Putamen (tissue), 1 donor: ENCODE data around the gene DCHS1.
"Not testable (repeated sequence)": the region's sequence is repeated elsewhere in the genome, so short reads cannot be mapped to it uniquely, and the experiment has no call there.

Source experiments
- DNase-seq: peaks from one replicate; pipeline ENCODE4 v3.0.0-alpha.2; 2016; ENCODE audit warnings: low spot score

DCHS1 gene, protein sequence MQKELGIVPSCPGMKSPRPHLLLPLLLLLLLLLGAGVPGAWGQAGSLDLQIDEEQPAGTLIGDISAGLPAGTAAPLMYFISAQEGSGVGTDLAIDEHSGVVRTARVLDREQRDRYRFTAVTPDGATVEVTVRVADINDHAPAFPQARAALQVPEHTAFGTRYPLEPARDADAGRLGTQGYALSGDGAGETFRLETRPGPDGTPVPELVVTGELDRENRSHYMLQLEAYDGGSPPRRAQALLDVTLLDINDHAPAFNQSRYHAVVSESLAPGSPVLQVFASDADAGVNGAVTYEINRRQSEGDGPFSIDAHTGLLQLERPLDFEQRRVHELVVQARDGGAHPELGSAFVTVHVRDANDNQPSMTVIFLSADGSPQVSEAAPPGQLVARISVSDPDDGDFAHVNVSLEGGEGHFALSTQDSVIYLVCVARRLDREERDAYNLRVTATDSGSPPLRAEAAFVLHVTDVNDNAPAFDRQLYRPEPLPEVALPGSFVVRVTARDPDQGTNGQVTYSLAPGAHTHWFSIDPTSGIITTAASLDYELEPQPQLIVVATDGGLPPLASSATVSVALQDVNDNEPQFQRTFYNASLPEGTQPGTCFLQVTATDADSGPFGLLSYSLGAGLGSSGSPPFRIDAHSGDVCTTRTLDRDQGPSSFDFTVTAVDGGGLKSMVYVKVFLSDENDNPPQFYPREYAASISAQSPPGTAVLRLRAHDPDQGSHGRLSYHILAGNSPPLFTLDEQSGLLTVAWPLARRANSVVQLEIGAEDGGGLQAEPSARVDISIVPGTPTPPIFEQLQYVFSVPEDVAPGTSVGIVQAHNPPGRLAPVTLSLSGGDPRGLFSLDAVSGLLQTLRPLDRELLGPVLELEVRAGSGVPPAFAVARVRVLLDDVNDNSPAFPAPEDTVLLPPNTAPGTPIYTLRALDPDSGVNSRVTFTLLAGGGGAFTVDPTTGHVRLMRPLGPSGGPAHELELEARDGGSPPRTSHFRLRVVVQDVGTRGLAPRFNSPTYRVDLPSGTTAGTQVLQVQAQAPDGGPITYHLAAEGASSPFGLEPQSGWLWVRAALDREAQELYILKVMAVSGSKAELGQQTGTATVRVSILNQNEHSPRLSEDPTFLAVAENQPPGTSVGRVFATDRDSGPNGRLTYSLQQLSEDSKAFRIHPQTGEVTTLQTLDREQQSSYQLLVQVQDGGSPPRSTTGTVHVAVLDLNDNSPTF (N-terminal part only)

DNA sequence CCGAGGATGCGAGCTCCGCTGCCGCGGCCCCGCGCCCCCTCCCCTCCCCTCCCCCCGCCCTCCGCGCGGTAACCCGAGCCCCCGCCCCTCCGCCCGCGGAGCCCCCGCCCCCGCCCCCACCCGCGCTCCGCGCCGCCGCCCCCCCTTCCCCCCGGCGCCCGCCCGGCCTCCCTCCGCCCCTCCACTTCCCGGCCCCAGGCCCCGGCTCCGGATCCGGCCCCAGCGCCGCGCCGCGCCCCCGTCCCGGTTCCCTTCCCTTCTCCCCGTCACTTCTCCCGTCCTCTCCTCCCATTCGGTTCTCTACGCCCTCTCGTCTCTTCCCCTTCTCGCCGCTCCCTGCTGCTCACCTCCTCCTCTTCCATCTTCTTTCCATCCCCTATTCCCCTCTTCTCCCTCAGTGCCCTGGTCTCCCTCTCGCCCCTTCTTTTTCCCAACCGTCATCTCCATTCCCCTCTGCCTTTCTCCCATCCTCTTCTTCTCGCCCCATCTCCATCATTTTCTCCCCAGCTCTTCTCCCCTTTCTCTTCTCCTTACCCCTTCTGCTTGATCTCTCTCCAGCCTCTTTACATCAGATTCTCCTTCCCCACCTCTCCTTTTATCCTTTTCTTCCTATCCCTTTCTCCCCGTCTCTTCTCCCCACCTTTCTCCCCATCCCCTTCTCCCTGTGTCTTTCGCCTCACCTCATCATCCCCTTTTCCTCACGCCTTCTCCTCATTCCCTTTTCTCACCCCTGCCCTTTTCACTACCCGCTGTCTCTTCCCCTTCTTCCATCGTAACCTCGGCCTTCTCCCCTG, at the start of gene DCHS1:
Gene DCHS1, minus strand, starts transcription at position 20 of the 794 bp plus-strand sequence. CDS start 14,196 bp downstream, outside the sequence.
- no peak for DNase-seq

DNA sequence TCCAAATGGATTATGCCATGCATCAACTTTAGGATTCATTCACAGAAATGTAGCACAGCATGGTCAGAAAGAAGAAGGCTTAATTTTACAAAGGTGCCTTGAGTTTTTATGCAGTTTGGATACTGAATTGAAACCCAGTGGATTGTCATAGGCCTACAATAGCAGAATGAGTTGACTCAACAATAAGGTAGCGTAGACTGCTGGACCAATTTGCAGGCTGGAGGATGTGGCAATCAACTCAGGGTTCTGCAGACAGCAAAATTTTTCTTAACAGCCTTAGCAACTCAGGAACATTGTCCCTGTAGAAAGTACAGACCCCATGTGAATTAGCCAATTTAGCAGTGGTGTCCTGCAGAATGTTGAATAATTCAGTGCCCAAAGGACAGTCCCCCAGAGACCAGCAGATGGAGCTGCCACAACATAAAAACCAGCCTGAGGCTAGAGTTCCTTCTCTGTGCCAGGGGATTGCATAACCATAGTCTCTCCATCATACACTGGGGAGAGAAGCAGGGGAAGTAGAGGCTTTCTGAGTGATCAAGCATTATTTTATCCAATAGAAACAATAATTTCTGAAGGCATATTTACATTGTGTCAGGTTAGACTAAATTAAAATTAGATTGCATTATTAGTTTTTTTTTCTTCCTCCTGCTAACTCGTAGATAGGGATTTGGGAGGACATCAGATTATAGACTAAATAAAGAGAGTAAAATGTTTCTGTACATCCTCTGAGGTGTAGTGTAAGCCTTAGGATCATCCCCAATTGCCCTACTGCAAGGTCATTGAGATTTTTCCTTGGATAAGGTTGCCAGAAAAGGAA, 47.8 kb upstream of the DCHS1 start:
- peak; percentile 73 for DNase-seq

DNA sequence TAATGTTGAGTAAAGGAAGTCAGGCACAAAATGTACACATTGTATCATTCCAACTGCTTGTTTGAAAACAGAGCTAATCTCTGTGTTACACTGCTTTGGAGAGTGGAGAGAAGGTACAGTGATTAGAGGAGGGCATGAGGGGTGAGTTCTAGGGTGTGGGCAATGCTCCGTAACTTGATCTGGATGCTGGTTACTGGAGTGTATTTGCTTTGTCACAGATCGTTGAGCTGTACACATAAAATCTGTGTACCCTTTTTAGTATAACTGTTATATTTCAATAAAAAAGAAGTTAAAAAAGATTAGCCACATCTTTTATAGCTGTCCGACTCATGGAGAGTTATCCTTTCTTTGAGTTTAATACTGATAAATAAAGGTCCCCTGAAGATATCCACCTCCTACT, 46.3 kb upstream of the DCHS1 start:
- not testable (repeated sequence) for DNase-seq

DNA sequence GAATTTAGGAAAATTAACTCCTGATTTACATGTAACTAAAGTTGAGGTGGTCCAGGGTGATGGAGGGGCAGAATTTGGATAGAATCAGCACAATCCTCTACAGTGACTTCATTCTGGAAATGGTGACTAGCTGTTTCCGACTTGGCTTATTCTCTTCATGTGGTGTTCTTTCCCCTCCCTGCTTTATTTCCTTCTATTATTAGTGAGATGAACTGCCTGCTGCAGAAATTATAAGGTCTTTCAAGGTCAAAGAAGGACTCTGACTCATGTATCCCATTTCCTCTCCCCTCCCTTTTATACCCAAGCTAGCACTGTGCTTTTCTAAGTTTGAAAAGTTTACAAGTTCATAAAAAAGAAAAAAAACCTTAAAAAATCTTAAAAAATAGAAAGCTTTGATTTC, 39.8 kb upstream of the DCHS1 start:
- DNase-seq = no peak

DNA sequence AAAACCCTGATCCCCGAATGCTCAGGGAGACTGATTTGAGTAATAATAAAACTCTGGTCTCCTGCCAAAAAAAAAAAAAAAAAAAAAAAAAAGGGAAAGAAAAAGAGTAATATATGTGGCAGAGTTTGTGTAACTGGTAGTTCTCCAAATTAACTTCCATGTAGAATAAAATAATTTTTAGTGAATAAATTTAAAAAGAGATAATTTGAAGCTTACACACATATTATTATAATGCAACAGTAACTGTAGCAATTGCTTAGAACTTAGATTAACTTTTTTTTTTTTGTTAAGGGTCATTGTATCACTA, 38.6 kb upstream of the DCHS1 start:
- no peak for DNase-seq

DNA sequence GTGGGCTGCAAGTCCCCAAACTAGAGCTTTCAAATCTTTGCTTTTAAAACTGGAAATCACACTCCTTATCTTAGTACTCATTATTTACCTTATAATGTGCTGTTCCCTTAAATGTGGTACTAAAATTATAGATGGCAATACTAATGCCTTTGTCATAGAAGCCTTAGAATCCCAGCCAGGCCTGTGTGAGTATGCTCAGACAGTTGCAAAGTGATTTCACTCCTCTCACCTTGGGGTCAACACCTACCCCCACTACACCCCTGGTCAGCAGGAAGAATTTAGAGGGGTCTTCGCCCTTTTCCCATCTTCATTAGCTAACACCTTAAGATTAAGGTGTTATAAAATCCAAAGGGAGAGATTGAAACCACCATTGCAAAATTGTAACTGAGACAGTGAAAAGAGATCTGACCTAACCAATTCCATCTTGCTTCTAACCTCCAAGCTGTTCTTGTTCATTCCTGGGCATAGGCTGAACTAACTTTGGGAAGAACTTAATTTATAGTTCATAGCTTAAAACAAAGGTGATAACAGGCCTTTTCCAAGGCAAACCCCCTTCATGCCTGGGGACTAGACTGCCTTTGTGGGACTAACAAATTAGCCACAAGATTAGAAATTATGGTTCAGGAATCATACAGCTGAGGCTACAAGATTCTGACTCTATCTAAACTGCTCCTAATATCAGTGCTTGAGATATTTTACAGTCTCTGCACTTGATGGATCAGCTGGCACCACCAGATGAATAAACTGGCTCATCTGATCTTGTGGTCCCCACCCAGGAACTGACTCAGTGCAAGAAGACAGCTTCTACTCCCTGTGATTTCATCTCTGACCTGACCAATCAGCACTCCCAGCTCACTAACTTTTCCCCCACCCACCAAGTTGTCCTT, 38.0 kb upstream of the DCHS1 start:
- no peak for DNase-seq

DNA sequence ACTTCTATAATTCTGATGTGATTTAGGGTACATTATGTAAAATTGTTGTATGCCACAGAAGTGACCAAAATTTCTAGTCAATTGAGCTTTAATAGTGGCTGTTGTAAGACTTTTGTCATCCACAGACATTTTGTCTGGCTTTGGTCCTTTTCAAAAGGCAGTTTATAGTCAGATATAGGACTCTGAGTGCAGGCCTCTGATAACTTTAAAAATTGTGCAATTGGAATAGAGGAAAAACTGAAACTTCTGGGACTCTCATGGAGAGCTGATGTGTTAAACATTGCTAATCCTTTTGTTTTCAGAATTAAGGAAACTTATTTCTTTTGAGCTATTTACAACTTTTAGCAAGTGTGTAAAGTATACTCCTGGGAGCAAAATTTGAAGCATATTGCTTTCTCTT, 36.5 kb upstream of the DCHS1 start:
- DNase-seq = no peak

DNA sequence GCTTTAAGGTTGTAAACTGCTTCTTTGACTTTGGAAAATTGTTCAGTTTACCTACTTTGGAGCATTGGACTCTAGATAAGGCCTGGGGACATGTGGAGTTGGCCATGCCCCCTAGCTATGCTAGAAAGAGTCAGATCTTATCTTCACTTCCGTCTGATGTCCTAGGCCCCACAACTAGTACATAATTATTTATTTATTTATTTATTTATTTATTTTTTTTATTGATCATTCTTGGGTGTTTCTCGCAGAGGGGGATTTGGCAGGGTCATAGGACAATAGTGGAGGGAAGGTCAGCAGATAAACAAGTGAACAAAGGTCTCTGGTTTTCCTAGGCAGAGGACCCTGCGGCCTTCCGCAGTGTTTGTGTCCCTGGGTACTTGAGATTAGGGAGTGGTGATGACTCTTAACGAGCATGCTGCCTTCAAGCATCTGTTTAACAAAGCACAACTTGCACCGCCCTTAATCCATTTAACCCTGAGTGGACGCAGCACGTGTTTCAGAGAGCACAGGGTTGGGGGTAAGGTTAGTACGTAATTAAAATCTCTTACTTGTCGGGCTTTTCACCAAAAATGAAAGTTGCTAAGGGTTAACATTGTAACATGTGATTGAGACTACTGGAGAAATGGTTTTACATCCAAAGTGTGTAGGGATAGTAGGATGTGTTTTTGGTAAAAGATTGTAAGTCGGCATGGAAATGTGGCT, 35.0 kb upstream of the DCHS1 start:
- DNase-seq = not testable (repeated sequence)

DNA sequence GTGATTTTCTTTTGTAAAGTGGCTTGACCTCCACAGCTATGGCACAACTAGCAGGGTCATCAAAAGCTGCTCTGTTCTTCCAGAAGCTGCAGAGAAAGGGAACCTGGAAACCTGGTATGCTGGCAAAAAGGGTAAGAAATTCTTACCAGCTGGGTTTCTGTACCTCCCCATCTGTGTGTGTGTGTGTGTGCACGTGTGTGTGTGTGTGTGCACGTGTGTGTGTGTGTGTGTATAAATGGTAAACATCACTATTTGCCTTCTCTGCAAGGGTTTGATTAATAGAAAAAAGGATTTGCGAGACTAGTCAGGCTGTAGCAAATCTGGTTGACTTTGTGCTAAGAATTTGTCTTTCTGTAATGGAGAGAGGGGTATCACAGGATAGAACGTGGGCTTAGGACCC, 32.3 kb upstream of the DCHS1 start:
- DNase-seq = no peak

DNA sequence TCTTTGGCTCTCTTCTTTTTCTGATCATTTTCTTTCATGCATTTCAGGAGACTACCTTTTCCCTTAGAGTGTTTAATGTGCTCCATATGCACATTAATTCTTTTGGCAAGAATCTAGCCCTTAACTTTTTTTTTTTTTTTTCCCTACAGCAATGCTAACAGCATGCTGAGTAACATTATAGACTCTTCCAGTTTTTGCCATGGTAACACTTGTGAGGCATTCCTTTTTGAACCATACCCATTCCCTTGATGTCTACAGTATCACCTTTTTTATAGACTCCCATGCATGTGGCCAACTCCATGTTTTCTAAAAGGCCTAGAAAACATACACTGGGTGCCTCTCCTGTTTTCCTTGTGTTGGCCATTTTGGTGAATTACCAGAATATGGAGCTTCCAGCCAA, 30.4 kb upstream of the DCHS1 start:
- no peak for DNase-seq

DNA sequence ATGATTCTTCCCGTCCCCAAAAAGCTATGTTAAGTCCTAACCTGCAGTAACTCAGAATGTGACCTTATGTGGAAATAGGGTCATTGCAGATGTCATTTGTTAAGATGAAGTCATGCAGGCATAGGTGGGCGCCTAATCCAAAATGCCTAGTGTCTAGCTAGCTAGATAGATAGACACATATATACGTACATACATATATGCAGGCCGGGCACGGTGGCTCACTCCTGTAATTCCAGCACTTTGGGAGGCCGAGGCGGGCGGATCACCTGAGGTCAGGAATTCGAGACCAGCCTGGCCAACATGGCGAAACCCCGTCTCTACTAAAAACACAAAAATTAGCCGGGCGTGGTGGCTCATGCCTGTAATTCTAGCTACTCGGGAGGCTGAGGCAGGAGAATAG, 28.5 kb upstream of the DCHS1 start:
- not testable (repeated sequence) for DNase-seq

DNA sequence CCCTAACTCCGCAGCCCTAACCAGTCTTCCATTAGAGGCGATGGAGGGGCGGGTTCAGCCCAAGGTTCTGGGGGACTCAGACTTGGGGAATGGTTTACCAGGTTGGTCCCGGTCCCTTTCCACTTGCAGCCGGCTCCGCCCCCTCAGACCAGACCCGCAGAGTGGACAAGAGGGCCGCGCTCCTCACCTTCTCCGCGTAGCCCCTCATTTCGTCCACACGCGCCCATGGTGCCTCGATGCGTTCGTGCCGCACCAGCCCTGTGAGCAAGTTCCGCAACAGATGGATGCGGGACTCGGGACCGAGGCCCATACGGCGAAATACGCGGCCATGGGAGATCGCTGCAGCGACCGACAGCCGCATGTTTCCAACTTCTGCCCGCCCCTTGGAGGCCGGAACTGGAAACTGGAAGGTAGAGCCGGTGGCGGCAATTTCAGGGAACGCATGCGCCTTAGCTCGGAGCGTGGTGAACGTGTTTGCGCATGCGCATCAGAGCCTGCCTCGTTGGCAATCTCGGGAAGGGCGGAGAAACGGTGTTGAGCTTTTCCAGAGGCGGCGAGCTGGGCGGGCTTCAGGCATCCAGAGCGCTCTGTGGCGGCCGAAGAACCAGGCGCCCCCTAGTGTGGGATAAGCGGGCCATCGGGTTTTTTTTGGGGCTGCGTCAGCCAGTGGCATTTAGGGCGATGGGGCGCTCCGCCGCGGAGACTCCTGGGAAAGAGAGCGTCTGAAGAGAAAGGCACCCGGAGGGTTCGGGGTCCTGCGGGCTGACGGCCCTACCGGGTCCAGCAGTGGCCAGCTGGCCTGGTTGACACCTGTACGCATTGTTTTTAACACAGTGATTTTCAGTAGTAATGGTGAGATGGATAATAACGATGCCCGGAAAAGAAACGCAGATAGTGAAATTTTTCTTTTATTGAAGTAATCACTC, 27.6 kb upstream of the DCHS1 start, which contains the start of gene MRPL17:
Gene MRPL17, minus strand, starts transcription at position 405 of the 926 bp plus-strand sequence. Its CDS starts 44 bp downstream, at position 361.
- peak; percentile 99 for DNase-seq

DNA sequence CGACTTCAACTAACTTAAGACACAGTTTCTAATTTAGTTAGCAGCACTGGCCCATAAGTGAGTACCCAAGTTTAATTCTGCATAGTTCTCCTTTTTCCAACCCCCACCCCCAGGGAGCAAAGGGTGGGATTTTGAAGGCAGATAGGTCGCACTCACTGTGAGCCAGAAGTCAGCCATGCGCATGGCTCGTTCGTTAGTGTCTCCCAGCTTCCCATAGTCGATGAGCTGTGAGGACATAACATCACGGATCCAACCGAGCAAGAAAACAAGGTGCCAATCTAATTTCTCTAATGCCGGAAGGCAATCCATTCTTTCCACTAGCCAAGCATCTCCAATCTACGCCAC, 27.0 kb upstream of the DCHS1 start:
- DNase-seq = no peak

DNA sequence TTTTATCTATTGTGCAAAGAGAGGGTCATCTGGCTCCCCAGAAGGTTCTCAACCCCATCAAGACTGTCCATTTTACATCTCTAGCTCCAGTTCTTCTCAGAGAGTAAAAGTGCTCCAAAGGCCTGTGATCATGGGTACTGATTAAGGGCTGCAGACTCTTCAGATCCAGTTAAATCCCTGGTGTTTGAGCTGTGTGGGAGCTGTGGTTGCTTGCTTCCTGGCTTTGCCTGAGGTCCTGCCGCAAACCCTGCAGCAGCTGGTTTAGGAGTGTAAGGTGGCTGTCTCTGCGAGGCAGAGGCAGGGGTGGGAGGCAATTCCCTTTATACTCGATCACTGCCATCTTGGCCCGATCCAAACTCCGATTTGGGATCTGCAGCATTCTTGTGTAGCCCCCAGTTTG, 26.3 kb upstream of the DCHS1 start:
- no peak for DNase-seq

DNA sequence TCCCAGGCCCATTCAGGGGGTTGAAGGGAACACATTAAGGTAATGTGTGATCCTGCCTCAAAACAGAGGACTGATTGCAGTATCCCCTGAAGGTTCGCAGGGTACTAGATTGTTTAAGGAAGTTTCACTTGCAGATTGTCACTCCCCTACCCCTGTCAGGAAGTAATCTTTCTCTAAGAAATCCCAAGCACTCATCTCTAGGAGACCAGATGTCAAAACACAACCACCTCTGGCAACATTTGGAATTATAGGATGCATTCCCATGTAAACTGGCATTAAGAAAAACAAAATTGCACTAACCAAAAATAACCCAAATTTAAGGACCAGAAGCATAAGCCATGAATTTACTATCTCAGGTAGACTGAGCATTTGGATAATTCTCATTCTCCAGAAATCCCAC, 25.9 kb upstream of the DCHS1 start:
- no peak for DNase-seq

DNA sequence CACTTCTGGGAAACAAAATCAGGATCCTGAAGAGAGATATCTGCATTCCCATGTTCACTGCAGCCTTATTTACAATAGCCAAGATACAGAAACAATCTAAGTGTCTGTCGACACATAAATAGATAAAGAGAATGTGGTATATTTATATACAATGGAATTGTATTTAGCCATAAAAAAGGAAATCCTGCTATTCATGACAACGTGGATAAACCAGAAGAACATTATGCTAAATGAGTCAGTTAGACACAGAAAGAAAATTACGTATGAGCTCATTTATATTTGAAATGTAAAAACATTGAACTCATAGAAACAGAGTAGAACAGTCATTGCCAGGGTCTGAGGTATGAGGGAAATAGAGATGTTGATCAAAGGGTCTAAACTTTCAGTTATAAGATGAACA, 21.4 kb upstream of the DCHS1 start:
- DNase-seq = no peak

DNA sequence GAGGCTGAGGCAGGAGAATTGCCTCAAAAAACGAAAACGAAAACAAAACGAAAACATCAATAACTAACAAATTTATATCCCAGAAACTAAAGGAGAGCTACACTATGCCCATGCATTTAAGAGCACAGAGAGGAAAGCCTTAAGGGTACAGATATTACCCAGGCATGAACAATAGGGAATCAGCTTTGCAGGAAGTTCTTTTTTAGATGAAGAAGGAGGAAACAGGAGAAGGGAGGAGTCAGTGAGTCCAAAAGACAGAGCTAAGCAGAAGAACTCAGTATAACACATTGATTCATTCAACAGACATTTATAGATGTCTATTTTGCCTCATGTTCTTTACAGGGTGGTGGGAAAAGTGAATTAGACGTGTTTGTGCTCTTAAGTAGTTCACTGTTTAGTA, 19.3 kb upstream of the DCHS1 start:
- no peak for DNase-seq

DNA sequence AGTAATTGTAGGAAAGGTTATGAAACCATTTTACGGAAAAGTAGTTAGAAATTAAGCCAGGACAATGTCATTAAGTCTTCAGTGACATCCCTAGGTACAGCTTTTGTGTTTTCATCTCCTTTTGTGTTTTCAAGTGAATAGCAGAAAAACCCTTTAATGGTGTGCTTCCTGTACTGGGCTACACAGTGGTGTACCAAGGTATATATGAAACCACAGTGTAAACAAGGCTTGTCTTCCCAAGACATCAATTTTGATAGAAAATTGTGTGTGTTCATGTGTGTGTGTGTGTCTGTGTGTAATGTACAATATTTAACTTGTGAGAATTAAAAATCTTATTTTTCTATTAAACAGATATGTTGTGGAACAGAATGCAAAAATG, 18.6 kb upstream of the DCHS1 start:
- DNase-seq = no peak
